Fibroblast of lung (primary cell): ENCODE data around the gene ATP6V0E1.

Source experiments
- EZH2 ChIP-seq: IDR thresholded peaks from 2 replicates; pipeline ENCODE4 v1.5.1; 2012; ENCODE audit warnings: low read length, control low read depth, mild to moderate bottlenecking; ENCODE audit errors: missing control alignments
- TF ChIP-seq, protein P1 (sequence below), 2 donors: IDR thresholded peaks in 1 of 2; conservative IDR thresholded peaks in 1 of 2; 1 replicate in 1 of 2; 2 replicates in 1 of 2; pipeline ENCODE4 v1.5.1; 2011 to 2012; ENCODE audit warnings: low read length in 2 of 2, control low read depth in 1 of 2, inconsistent platforms in 1 of 2, low read depth in 1 of 2, mild to moderate bottlenecking in 1 of 2

DNA sequence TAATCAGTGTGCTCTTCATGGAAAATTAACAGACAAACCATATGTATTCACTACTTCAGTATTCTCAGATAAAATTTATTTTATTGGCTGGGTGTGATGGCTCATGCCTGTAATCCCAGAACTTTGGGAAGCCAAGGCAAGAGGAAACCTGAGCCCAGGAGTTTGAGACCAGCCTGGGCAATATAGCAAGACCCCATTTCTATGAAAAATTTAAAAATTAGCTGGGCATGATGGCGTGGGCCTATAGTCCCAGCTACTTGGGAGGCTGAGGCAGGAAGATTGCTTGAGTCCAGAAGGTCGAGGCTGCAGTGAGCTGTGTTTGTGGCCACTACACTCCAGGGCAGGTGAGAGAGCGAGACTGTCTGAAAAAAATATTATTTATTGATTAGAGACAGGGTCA is 49.2 kb downstream of the ATP6V0E1 start:
- TF ChIP-seq, protein P1, sequence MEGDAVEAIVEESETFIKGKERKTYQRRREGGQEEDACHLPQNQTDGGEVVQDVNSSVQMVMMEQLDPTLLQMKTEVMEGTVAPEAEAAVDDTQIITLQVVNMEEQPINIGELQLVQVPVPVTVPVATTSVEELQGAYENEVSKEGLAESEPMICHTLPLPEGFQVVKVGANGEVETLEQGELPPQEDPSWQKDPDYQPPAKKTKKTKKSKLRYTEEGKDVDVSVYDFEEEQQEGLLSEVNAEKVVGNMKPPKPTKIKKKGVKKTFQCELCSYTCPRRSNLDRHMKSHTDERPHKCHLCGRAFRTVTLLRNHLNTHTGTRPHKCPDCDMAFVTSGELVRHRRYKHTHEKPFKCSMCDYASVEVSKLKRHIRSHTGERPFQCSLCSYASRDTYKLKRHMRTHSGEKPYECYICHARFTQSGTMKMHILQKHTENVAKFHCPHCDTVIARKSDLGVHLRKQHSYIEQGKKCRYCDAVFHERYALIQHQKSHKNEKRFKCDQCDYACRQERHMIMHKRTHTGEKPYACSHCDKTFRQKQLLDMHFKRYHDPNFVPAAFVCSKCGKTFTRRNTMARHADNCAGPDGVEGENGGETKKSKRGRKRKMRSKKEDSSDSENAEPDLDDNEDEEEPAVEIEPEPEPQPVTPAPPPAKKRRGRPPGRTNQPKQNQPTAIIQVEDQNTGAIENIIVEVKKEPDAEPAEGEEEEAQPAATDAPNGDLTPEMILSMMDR (conservative IDR thresholded peaks at IDR 0.05 in 1 of 2, IDR thresholded peaks at IDR 0.05 in 1 of 2; ENCODE audit: low read depth in 1 of 2, low read length in 2 of 2), result no peak
- no peak for TF ChIP-seq EZH2
